Neural crest cell (in vitro differentiated cells): ENCODE measurements around the gene TRAPPC3L. TPM values are rescaled to one million over a fixed set of nuclear protein-coding genes. Genes with fewer than 3 reads are reported as not detected.

Experiments used
- DNase-seq: peaks from one replicate; pipeline ENCODE4 v3.0.0; 2021; ENCODE audit warnings: low read depth, mixed read lengths, low spot score
- H3K27ac Mint-ChIP-seq: one replicate; pipeline ENCODE4 v1.8.0; 2021; ENCODE audit warnings: mild to moderate bottlenecking, mixed read lengths; ENCODE audit not compliant: unreplicated experiment
- H3K27me3 Mint-ChIP-seq: 2 replicates; pipeline ENCODE4 v1.8.0; 2021; ENCODE audit warnings: low read depth, mild to moderate bottlenecking, mixed read lengths
- H3K36me3 Mint-ChIP-seq: 2 replicates; pipeline ENCODE4 v1.8.0; 2021; ENCODE audit warnings: low read depth, mild to moderate bottlenecking, mixed read lengths
- H3K4me1 Mint-ChIP-seq: 2 replicates; pipeline ENCODE4 v1.8.0; 2021; ENCODE audit warnings: mixed read lengths
- H3K4me3 Mint-ChIP-seq: one replicate; pipeline ENCODE4 v1.8.0; 2021; ENCODE audit warnings: mild to moderate bottlenecking, mixed read lengths
- H3K9me3 Mint-ChIP-seq: 2 replicates; pipeline ENCODE4 v1.8.0; 2021; ENCODE audit warnings: mixed read lengths
- total RNA-seq: library from RNA; stranded (reverse); gene quantifications from 2 replicates; pipeline ENCODE4 v1.2.1, GENCODE V29; 2021
- TF ChIP-seq, protein P1 (sequence below): fragments of 200-600 bp; sonication (generic); conservative IDR thresholded peaks from 2 replicates; pipeline ENCODE4 v1.5.0; 2021; ENCODE audit warnings: antibody characterized with exemption, mild to moderate bottlenecking

The TRAPPC3L gene
- total RNA-seq, 1 donor from 2014 or later: not detected

DNA sequence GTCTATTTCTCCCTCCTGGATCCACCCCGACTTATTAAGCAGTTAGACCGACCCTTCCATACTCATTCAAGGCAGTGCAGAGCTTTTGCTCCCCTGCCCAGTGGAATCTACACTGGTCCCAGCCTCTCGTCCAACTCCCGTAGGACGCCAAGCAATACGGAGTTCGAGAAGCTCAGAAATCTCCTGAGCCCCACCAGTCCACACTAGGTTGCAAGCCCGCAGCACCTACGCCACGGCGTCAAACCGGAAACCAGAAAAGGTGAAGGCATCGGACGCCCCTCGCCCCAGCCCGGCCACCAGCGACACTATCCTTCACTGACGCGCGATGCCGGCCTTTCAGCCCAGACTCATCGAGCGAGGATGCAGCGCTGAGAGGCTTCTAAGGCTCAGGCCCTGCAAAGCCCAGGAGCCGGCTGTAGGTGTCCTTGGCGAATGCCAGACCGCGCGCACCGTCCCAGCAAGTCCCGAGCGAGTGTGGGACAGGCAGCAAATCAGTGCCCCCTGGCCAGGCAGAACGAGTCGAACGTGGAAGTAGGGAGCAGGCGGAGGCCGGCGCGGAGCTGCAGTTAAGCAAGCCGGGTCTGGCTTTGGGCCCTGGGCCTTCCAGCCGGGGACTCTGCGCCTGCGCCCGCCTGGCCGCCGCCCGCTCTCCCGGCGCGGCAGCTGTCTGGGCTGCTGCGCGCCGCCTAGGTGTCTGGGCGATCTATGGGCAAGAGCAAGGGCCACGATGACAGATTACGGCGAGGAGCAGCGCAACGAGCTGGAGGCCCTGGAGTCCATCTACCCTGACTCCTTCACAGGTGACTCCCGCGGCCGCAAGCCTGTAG lies 25.6 kb upstream of the TRAPPC3L start, which contains the start of gene RWDD1:
Gene RWDD1, plus strand, starts transcription at position 649 of the 827 bp plus-strand sequence. Its CDS starts 79 bp downstream, at position 728.
- Mint-ChIP-seq H3K36me3 (no peaks in the 10 kb centered on the region), H3K27me3 (peaks cover 16% of the 10 kb centered on the region), H3K4me1 (peaks cover 34% of the 10 kb centered on the region), H3K9me3 (no peaks in the 10 kb centered on the region), H3K27ac (peak within 1 kb of the TSS; percentile 98), H3K4me3 (peak within 1 kb of the TSS; percentile 100)
- peak; percentile 96 for DNase-seq
- TF ChIP-seq, protein P1, sequence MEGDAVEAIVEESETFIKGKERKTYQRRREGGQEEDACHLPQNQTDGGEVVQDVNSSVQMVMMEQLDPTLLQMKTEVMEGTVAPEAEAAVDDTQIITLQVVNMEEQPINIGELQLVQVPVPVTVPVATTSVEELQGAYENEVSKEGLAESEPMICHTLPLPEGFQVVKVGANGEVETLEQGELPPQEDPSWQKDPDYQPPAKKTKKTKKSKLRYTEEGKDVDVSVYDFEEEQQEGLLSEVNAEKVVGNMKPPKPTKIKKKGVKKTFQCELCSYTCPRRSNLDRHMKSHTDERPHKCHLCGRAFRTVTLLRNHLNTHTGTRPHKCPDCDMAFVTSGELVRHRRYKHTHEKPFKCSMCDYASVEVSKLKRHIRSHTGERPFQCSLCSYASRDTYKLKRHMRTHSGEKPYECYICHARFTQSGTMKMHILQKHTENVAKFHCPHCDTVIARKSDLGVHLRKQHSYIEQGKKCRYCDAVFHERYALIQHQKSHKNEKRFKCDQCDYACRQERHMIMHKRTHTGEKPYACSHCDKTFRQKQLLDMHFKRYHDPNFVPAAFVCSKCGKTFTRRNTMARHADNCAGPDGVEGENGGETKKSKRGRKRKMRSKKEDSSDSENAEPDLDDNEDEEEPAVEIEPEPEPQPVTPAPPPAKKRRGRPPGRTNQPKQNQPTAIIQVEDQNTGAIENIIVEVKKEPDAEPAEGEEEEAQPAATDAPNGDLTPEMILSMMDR: no peak

DNA sequence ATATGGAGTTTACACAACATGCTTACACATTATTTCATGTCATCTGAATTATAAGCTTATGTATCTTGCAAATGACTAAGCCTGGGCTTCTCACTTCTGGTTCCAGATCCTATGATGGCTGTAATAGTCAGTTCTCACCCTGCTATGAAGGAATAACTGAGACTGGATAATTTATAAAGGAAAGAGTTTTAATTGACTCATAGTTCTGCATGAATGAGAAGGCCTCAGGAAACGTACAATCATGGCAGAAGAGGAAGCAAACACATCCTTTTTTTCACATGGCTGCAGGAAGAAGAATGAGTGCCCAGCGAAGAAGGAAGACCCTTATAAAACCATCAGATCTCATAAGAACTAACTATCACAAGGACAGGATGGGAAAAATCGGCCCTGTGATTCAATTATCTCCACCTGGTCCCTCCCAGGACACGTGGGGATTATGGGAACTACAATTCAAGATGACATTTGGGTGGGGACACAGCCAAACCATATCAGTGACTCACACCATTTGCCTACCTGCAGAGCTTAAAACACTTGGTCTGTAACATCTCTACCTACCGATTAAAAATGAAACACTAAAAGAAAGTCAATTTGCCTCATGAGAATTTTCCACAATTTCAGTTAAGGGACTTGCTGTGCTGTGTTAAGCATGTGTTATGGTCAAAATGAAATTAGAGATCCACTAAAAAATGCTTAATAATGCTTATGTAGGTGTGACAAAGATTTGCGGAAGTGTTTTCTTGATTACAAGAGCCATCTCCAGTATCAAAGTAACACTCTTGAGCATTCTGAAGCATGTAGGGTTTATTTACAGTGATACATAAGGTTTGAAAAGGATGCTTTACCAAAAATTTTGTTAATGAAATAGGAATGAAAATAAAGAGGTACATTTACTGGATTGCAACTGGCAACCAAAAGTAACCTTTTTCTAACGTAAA lies 23.6 kb upstream of the TRAPPC3L start:
- Mint-ChIP-seq H3K36me3 (no peaks in the 10 kb centered on the region), H3K27ac (no peak overlapping the region), H3K4me1 (peaks cover 32% of the 10 kb centered on the region), H3K4me3 (peak overlapping the region; percentile 67), H3K9me3 (no peaks in the 10 kb centered on the region), H3K27me3 (peaks cover 22% of the 10 kb centered on the region)
- TF ChIP-seq, protein P1: no peak
- no peak for DNase-seq

DNA sequence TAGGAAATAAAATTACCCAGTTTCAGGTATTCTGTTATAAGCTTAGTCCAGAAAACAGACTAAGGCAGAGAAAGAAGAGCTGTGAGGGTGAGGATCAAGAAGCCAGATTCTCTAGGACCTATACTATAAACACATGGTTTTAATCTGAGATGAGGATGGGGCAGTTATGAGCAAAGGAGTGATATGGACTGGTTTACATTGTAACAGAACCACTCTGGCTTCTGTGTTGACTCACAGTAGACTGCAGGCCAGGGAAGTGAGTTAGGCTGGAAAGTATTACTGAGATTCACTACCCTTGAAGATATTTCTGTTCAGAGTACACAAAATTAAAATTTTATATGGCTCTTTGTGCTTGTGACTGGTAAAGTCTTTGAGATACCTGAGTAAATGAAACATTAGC lies 22.6 kb upstream of the TRAPPC3L start:
- no peaks in the 10 kb centered on the region for H3K36me3 Mint-ChIP-seq
- DNase-seq: no peak
- H3K27me3 Mint-ChIP-seq: peaks cover 22% of the 10 kb centered on the region
- H3K27ac Mint-ChIP-seq: no peak overlapping the region
- no peaks in the 10 kb centered on the region for H3K9me3 Mint-ChIP-seq
- peaks cover 24% of the 10 kb centered on the region for H3K4me1 Mint-ChIP-seq
- TF ChIP-seq, protein P1: no peak
- H3K4me3 Mint-ChIP-seq: peak overlapping the region; percentile 59

DNA sequence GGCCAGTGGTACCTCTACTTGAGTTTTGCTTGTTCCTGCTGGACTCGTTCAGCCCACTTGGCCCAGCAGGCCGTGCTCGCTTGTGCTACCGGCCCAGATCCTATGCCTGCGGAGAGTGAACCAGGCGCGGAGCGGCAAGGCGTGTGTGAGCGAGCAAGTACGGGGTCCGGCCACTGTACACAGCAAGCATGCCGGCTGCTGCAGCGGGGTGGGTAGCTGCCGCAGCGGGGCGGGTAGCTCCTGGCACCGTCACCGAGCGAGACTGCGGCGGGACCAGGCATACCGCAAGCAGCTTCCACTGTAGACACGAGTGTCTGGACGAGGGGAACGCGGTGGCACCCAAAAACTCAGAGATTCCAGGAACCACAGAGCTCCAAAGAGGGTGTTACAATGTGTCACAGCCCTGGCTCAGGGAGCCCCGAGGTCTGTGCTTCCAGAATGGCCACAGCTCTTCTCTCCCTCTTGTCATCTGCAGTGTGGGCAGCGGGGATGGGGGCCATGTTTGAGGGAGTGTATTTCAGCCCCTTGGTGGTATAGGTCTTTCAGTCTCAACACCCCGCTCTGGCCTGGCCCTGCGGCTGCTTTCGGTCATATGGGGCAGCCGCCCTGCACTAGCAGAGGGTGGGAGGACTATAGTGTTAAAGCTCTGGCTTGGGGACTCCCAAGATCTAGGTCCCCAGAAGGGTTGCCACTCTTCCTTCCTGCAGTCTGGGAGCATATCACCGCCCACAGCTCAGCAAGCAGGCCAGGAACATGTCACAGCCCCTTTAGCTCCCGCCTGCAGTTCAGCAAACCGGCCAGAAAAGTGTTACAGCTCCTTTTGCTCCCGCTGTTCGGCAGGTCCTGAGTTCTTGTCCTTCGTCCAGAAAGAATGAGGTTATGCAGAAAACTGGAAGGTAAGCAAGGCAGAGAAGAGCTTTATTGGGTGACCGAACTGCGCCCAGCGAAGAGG lies 19.7 kb upstream of the TRAPPC3L start:
- TF ChIP-seq, protein P1: no peak
- no peak for DNase-seq
- peaks cover 4% of the 10 kb centered on the region for H3K4me1 Mint-ChIP-seq
- H3K36me3 Mint-ChIP-seq: no peaks in the 10 kb centered on the region
- peaks cover 22% of the 10 kb centered on the region for H3K27me3 Mint-ChIP-seq
- H3K27ac Mint-ChIP-seq: no peak overlapping the region
- H3K4me3 Mint-ChIP-seq: no peak overlapping the region
- H3K9me3 Mint-ChIP-seq: no peaks in the 10 kb centered on the region
